GM13976 (cell line): ENCODE data around the gene CXCL17.

Source experiments
- DNase-seq: peaks from one replicate; pipeline ENCODE4 v3.0.0; 2012; ENCODE audit warnings: low spot score
- in situ Hi-C: fragments of 300-500 bp; cut with MboI; formaldehyde crosslinking; loops from one replicate; pipeline ENCODE4 v1.12.0; 2022; ENCODE audit warnings: low sequenced_read_pairs, mixed read lengths, inconsistent platforms; ENCODE audit not compliant: unreplicated experiment
- TF ChIP-seq, protein P1 (sequence below): IDR thresholded peaks from 2 replicates; pipeline ENCODE4 v1.5.1; 2012; ENCODE audit warnings: borderline replicate concordance, mild to moderate bottlenecking; ENCODE audit not compliant: insufficient read depth; ENCODE audit errors: extremely low read depth, missing control alignments, control extremely low read depth

Gene CXCL17

GRCh38 chr19:42407816-42408175 is 35.0 kb downstream of the CXCL17 start:
- DNase-seq, result peak; percentile 20
- in situ Hi-C loops, result no loop called here
- TF ChIP-seq, protein P1, sequence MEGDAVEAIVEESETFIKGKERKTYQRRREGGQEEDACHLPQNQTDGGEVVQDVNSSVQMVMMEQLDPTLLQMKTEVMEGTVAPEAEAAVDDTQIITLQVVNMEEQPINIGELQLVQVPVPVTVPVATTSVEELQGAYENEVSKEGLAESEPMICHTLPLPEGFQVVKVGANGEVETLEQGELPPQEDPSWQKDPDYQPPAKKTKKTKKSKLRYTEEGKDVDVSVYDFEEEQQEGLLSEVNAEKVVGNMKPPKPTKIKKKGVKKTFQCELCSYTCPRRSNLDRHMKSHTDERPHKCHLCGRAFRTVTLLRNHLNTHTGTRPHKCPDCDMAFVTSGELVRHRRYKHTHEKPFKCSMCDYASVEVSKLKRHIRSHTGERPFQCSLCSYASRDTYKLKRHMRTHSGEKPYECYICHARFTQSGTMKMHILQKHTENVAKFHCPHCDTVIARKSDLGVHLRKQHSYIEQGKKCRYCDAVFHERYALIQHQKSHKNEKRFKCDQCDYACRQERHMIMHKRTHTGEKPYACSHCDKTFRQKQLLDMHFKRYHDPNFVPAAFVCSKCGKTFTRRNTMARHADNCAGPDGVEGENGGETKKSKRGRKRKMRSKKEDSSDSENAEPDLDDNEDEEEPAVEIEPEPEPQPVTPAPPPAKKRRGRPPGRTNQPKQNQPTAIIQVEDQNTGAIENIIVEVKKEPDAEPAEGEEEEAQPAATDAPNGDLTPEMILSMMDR, result no peak

DNA sequence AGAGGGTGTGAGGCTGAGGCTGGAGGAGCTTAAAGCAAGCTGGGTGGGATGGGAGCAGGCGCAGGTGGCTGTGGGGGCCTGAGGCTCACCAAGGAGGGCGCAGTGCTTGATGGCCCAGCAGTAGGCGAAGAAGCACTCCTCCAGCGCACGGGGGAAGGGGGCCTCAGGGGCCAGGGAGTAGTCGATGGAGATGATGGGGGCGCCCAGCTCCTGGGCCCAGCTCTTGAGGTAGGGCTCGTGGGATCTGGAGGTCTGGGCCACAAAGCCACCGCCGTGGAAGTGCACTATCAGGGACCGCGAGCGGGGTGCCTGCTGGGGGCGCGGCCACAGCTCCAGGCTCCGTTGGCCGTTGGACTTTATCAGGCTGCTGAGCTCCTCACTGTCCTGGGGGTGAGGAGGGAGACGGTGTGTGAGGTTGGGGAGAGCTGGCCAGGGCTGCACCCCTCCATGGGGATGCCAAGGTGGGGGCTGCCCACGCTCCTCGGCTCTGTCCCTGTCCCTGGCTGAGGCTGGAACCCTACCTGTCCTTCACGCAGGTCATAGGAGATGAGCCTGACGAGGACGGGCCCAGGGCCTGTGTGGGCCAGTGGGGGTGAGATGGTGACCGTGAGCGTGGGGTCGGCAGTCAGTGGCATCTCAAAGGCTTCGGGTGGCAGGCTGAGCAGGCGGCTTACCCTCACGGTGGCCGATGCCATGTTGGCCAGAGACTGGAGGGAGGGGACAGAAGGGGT is 35.5 kb downstream of the CXCL17 start:
- DNase-seq, result no peak
- TF ChIP-seq, protein P1, result no peak
- in situ Hi-C loops, result no loop called here

GRCh38 chr19:42406111-42406510 is 36.6 kb downstream of the CXCL17 start:
- in situ Hi-C loops, result no loop called here
- TF ChIP-seq, protein P1, result no peak
- no peak for DNase-seq

DNA sequence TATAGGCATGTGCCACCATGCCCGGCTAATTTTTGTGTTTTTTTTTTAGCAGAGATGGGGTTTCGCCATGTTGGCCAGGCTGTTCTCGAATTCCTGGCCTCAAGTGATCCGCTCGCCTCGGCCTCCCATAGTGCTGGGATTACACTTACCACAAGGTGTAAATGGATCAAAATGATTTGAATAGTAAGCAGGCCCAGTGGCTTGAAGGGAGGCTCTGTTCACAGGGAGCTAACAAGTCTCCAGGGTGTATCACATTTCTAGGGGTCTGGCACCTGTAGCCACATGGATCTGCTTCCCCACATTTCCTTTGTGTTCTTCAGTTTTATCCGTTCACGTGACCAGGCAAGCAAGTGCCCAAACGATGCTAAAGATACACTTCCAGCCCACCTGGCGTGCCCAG is 39.2 kb downstream of the CXCL17 start:
- DNase-seq, result no peak
- TF ChIP-seq, protein P1, result no peak
- in situ Hi-C loops, result no loop called here

DNA sequence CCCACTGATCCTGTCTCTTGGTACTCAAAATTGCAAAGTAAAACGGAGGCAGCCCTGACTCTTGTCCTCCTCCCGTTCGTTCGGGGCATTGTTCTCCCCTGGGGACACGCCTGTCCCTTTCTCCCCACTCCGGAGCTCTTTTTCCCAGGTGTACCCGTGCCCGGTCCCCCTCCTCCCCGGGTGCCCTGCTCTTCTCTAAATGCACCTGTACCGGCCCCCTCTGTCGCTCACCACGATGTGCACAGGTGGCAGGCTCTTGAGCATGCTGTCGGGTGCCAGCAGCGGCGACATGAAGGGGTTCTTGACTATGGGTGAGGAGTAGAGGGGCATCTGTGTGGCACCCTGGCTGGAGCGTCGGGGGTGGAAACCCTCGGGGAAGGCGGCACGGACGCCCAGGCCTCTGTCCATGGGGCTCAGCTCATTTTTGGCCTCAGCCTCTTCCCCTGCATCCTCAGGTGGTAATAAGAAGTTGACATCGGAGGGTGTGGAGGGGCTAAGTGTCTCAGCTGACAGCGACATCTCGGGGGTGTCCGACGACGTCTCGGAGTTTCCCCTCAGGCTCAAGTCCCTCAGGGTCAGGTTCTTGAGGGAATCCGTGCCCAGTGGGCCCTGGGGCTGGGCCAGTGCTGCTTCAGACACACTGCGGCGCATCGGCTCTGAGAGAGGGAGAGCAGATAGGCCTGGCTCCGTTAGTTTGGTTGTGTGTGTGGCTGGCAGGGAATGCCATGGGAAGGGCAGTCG is 40.2 kb downstream of the CXCL17 start:
- in situ Hi-C loops, result no loop called here
- TF ChIP-seq, protein P1, result no peak
- no peak for DNase-seq

GRCh38 chr19:42401365-42402303 is 41.1 kb downstream of the CXCL17 start:
- peak; percentile 83 for DNase-seq
- TF ChIP-seq, protein P1, result peak; percentile 53
- in situ Hi-C loops, result no loop called here
